Activated CD8-positive, alpha-beta memory T cell treated with anti-CD3 and anti-CD28 coated beads for 1 hour (primary cell): ENCODE results near the gene DLGAP4.
"Not testable (repeated sequence)": the region's sequence is repeated elsewhere in the genome, so short reads cannot be mapped to it uniquely, and the experiment has no call there.

Source experiments
- DNase-seq, 2 donors: peaks; one replicate each; pipeline ENCODE4 v3.0.0-alpha.2; 2020; ENCODE audit warnings: low read depth in 1 of 2; ENCODE audit errors: extremely low read depth in 1 of 2

DLGAP4 gene

GRCh38 chr20:36471885-36472636, 165.9 kb downstream of the DLGAP4 start:
- DNase-seq, result no peak

- no peak for DNase-seq
These were observed 166.5 kb downstream of the DLGAP4 start for GRCh38 chr20:36472637-36473090.

GRCh38 chr20:36473164-36473563, 167.0 kb downstream of the DLGAP4 start:
- DNase-seq, result no peak

- no peak for DNase-seq
These were observed 168.4 kb downstream of the DLGAP4 start for GRCh38 chr20:36474563-36474962.

GRCh38 chr20:36475054-36475453, 168.9 kb downstream of the DLGAP4 start:
- DNase-seq, result not testable (repeated sequence)

GRCh38 chr20:36477475-36477874, 171.3 kb downstream of the DLGAP4 start:
- no peak for DNase-seq

GRCh38 chr20:36478137-36478905, 172.2 kb downstream of the DLGAP4 start:
- no peak for DNase-seq

- no peak for DNase-seq
These were observed 173.8 kb downstream of the DLGAP4 start for GRCh38 chr20:36479938-36480337.

- DNase-seq, result no peak
These were observed 174.4 kb downstream of the DLGAP4 start for GRCh38 chr20:36480456-36481048.

GRCh38 chr20:36481380-36482043, 175.4 kb downstream of the DLGAP4 start:
- no peak for DNase-seq

GRCh38 chr20:36482044-36482473, 175.9 kb downstream of the DLGAP4 start:
- DNase-seq, result no peak

- DNase-seq, result no peak
These were observed 177.2 kb downstream of the DLGAP4 start for GRCh38 chr20:36483209-36483918.

GRCh38 chr20:36483919-36484808, 178.0 kb downstream of the DLGAP4 start:
- no peak for DNase-seq

- no peak for DNase-seq
These were observed 179.1 kb downstream of the DLGAP4 start for GRCh38 chr20:36485286-36485685.

- DNase-seq, result no peak
These were observed 180.9 kb downstream of the DLGAP4 start for GRCh38 chr20:36487069-36487468.

- DNase-seq, result no peak
These were observed 184.1 kb downstream of the DLGAP4 start for GRCh38 chr20:36490191-36490590.

- DNase-seq, result peak in 1 of 2 donors; percentile 32
These were observed 185.9 kb downstream of the DLGAP4 start for GRCh38 chr20:36491901-36492617.

- no peak for DNase-seq
These were observed 187.1 kb downstream of the DLGAP4 start for GRCh38 chr20:36493051-36493800.
